SH-SY5Y (cell line): ENCODE results near the gene TSKS.

Experiments
- GATA2 ChIP-seq: IDR thresholded peaks from 2 replicates; pipeline ENCODE4 v1.6.1; 2011; ENCODE audit warnings: mild to moderate bottlenecking, low read depth, low read length
- GATA3 ChIP-seq: IDR thresholded peaks from 2 replicates; pipeline ENCODE4 v1.6.1; 2011; ENCODE audit warnings: low read depth, mild to moderate bottlenecking, low read length, moderate library complexity

The TSKS gene

DNA sequence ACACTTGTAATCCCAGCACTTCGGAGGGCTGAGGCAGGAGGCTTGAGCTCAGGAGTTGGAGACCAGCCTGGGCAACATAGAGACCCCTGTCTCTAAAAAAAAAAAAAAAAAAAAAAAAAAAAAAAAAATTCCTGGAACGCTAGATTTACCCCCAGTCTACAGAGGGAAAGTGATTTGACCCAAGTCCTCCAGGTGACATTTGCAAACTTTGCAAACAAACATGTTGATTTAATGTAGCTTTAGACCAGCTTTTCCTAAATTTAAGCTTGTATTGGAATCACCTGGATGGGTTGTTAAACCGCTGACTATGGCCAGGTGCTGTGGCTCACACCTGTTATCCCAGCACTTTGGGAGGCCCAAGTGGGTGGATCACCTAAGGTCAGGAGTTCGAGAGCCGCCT, 63.7 kb downstream of the TSKS start:
- no peak for TF ChIP-seq GATA2
- TF ChIP-seq GATA3, result no peak

DNA sequence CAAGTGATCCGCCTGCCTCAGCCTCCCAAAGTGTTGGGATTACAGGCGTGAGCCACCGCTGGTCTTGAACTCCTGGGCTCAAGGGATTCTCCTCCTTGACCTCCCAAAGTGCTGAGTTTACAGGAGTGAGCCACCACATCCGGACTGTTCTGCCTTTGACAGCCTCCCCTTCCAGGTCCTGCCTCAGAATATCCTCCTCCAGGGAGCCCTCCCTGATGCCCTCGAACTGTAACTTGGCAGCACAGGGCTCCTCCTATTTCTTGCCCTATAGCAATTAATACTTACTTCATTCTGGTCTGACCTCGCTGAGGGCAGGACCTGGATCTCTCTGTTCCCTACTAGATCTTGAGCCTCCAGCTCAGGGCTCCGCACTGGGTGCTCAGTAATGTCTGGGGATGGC, 66.2 kb downstream of the TSKS start:
- no peak for TF ChIP-seq GATA3
- no peak for TF ChIP-seq GATA2

DNA sequence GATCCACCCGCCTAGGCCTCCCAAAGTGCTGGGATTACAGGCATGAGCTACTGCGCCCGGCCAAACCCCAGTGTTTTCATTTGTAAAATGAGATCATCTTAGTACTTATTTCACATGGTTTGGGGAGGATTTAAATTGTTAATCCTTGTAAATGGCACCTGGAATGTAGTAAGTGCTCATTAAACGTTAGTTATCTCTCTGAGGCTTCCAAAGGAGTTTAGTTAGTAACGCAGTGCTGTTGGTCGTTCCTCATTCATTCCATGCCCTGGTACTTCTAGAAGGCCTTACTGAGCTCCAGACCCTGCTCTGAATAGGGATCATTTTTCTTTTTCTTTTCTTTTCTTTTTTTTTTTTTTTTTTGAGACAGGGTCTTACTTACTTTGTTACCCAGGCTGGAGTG, 67.0 kb downstream of the TSKS start:
- no peak for TF ChIP-seq GATA3
- no peak for TF ChIP-seq GATA2

DNA sequence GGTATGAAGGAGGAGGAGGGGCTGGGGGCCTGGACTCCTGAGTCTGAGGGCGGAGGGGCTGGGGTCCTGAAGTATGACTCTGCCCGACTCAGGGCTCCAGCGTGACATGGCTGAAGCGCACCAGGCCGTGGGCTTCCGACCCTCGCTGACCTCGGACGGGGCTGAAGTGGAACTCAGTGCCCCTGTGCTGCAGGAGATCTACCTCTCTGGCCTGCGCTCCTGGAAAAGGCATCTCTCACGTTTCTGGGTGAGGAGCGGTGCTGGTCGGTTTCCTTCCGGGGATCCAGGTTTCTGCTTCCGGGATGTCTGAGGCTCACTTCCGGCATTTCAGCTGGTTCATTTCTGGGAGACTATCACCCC, 71.0 kb downstream of the TSKS start:
- TF ChIP-seq GATA3 (no peak), GATA2 (no peak)

DNA sequence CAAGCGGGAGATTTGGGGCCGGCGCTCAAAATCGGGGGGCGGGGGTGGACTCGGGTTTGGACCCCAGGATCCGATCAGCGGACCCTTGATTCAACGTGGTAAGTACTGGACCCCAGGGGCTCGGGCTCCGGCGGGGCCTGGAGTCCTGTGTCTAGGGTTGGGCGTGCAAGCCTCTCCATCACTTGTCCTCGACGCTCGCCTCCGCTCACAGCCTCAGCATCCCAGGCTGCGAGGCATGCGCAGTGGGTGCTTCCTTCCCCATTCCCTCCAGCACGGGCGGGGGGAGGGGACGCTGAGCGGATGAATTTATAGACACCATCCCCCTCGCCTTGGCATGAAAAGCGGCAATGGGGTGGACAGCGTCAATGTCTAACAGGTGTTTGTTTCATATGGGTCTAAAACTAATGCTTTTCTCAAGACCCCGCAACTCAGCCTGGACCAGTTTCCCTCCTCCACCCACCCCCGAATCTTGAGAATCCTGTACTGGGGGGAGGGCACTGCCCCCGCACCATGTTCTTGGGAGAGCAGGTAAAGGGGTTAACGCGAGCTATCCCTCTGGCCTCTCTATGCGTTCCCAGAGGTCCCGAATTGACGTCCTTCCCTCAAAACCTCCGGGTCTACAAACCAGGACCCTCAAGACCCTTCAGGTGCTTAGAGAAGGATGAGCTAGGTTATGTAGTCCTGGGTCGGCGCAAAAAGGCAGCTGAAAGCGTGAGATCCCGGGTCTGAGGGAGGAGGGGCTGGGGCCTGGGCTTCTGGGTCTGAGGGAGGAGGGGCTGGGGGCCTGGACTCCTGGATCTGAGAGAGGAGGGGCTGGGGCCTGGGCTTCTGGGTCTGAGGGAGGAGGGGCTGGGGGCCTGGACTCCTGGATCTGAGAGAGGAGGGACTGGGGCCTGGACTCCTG, 71.6 kb downstream of the TSKS start:
- no peak for TF ChIP-seq GATA3
- no peak for TF ChIP-seq GATA2

DNA sequence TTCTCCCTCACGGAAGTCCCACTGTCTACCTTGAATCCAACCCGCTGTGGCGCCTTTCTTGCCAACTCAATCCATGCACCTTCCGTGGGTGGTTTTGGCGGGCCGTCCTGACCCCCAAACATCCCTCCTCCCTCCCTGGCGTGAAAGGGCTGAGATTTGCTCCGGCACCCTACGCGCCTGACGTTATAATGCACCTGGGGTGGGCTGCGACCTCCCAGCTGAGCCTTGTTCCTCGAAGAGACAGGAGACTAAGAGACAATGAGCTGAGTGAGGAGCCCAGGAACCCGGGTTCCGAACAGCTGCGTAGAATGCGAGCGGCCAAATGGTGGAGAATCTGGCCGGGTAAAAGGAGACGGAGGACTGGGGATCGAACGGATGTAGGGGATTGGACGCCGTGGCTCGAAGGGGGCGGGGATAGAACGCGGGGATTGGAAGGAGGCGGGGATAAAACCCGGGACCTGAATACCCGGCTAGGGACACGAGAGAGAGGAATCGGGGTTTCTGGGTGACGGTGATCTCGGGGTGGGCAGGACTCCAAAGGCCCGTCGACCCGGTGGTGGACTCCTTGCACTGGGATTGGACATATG, 72.4 kb downstream of the TSKS start, which contains the start of gene CPT1C:
CPT1C (plus strand) TSS at position 461 of the 587 bp plus-strand sequence. CDS start 1,137 bp downstream, outside the sequence.
- TF ChIP-seq GATA2 (no peak), GATA3 (no peak)

DNA sequence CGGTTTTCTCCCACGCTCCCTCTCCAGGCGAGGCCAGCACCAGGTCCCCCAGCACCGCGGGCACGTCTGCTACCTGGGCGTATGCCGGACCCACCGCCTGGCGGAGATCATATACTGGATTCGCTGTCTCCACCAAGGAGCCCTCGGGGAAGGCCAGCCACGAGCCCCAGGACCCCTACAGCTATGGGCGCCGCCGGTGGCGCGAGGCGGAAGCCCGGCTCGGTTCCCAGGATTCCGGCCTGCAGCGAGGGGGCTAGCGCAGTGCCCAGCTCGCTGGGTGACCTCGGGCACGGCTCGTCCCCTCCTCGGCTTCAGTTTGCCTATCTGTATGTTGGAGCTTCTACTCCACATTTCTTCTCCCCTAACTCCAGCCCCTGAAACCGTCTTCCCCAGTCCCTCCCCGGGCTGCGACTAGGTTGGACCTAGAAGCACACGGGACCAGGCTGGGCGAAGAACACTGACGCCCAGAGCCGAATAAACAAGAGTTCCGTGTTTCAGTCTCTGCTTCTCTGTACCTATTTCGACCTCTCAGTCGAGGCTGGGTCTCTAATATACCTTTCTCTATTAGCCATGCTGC, 72.9 kb downstream of the TSKS start:
- TF ChIP-seq GATA3 (no peak), GATA2 (no peak)
